IPS DF 4.7 (cell line): ENCODE data around the gene OR10A2.
"Not testable (repeated sequence)": the region's sequence is repeated elsewhere in the genome, so short reads cannot be mapped to it uniquely, and the experiment has no call there.

Experiments used
- DNase-seq: peaks from one replicate; pipeline ENCODE4 v3.0.0-alpha.2; 2013; ENCODE audit warnings: low spot score; ENCODE audit errors: extremely low read depth

OR10A2 gene

GRCh38 chr11:6887711-6888110 lies 24.9 kb downstream of the OR10A2 start:
- not testable (repeated sequence) for DNase-seq

DNA sequence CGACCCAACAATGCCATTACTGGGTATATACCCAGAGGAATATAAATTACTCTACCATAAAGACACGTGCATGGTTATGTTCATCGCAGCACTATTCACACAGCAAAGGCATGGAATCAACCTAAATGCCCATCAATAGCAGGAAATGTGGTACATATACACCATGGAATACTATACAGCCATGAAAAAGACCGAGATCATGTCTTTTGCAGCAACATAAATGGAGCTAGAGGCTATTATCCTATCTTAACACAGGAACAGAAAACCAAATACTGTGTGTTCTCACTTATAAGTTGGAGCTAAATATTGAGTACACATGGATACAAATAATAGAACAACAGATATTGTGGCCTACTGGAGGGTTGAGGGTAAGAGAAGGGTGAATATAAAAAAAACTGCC lies 26.0 kb downstream of the OR10A2 start:
- no peak for DNase-seq

GRCh38 chr11:6889835-6890234 lies 27.0 kb downstream of the OR10A2 start:
- no peak for DNase-seq

DNA sequence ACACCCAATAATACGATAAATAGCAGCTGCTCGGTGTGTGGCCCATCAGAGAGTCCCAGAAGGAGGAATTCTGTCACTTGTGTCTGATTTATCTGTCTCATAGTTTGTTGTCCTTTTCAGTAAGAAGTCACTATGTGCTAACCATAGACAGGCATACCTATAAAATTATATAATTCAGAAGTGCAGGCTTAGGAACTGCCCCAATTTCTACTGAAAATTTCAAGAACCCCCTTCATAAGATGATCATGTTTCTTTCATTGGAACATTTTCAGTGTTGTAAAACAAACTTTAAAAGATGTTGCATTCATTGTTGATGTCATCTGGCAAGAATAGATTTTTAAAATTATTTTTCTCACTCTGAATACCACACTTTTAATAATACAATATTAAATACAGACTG lies 29.5 kb downstream of the OR10A2 start, which contains the start of gene OR2D2:
OR2D2 (minus strand) TSS at position 101 of the 400 bp plus-strand sequence; CDS start at position 101, 0 bp downstream.
- DNase-seq = no peak

DNA sequence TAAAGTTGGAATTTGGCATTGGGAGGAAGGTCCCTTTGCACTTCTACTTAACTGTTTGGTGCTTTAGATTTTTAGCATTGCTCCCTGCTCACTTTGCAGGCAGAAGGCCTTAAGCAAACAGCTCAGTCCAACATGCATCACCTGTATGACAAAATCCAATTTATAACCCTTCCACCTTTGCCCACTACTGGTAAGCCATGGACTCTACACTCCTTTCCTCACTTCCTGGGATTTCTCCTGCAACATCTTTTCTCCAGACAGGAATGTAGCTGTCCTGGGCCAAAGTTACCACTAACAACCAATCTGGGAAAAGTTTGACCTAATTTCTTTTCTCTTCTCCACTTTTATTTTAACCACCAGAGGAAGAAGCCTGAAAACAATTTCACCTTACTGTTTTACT lies 31.2 kb downstream of the OR10A2 start:
- no peak for DNase-seq

DNA sequence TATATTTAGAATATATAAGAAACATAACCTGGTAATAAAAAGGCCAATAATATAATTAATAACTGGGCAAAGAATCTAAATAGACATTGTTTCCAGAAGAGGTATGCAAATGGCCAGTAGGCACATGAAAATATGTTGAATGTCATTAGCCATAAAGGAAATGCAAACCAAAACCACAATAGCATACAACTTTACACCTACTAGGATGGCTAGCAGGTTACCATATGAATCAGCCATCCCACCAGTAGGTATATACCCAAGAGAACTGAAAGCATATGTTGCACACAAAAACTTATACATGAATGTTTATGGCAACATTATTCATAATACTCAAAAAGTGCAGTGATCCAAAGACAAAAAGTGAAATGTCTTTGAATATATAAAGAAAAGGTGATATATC lies 32.2 kb downstream of the OR10A2 start:
- DNase-seq = no peak

DNA sequence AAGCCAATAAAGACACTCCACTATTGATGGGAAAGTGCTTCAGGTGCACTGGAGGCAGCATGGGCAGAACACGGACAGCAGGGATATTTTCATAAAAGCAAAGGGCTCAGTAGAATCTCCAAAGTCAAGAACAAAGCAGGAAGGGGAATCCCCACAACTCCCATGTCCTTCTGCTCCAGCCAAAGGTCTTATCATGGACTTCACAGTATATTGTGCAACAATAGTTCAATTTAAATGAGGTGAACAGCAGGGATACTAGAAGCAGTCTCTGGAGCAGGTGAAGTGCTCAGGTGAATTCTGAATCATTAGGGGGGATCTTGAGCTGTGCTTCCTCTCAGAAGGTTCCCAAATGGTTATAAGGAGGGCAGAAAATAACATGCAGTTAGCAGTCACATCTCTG lies 36.1 kb downstream of the OR10A2 start:
- no peak for DNase-seq

DNA sequence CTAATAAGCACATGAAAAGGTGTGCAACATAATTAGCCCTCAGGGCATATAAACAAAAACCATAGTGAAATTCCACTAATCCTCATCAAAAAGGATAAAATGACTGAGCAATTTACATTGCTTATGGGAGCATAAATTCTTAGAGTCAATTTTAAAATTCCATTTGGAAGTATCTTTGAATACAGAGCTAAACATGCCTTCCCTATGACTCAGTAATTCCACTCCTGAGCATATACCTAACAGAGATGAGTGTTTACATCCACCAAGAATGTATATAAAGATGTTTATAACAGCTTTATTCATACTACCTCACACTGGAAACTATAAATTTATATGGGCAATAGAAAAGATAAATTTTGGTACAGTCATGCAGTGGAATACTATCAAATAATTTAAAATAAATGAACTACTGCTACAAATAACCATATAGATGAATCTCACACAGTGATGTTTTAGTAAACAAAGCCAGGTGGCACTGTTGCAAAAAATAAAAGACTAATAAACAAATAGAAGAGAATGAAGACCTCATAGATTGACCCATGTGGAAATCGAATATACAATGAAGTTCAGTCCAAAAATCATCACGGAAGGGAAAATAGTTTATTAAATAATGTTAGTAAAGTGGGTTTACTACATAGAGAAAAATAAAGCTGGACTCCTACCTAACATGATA lies 37.6 kb downstream of the OR10A2 start:
- no peak for DNase-seq

DNA sequence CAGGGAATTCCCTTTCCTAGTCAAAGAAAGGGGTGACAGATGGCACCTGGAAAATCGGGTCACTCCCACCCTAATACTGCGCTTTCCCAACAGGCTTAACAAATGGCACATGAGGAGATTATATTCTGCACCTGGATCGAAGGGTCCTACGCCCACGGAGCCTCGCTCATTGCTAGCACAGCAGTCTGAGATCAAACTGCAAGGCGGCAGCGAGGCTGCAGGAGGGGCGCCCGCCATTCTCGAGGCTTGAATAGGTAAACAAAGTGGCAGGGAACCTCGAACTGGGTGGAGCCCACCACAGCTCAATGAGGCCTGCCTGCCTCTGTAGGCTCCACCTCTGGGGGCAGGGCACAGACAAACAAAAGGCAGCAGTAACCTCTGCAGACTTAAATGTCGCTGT lies 41.9 kb downstream of the OR10A2 start:
- DNase-seq = not testable (repeated sequence)

- no peak for DNase-seq
Measured at GRCh38 chr11:6911378-6911777, 48.5 kb downstream of the OR10A2 start.

DNA sequence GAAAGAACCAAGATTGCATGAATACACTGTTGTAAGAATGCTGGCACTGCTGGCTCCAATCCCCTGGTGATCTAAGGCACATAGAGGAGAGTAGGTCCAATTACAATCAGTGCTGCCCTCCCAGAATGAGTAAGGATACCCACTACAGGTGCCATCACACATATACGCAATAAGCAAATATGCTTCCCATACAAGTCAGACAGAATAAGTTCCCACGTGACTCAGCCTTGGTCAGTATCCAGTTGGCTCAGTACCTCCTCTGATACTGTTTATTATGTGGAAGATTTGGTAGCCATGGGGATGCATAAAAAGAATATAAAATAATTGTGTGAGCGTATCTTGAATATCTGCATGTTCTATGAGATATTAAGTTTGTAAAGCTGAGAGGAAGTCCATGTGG lies 49.1 kb downstream of the OR10A2 start:
- no peak for DNase-seq

GRCh38 chr11:6919698-6920097 lies 56.8 kb downstream of the OR10A2 start:
- no peak for DNase-seq

DNA sequence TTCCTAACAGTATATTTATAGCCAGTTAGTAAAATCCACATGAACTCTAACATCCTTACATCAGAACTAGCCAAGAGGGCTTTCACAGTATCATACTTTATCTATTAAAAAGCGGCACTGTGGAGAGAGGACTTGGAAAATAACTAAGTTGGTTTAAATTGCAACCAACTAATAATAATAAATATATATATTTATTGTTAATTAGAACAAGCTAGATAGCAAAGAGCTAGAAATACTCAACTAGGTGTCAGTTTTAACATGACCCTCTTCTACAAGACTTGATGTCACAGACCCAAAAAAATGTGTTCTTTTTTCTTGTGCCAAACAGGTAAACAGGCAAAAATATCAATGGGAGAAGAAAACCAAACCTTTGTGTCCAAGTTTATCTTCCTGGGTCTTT lies 57.8 kb downstream of the OR10A2 start, which contains the start of gene OR2D3:
OR2D3 (plus strand) TSS at position 301 of the 400 bp plus-strand sequence; CDS start at position 301, 0 bp downstream.
- DNase-seq = no peak
